Fibroblast of villous mesenchyme (primary cell): ENCODE results near the gene ITCH. TPM values are rescaled to one million over a fixed set of nuclear protein-coding genes. Genes with fewer than 3 reads are reported as not detected.
"Not testable (repeated sequence)": the region's sequence is repeated elsewhere in the genome, so short reads cannot be mapped to it uniquely, and the experiment has no call there.

ENCODE experiments used
- DNase-seq: peaks from one replicate; pipeline ENCODE4 v3.0.0-alpha.2; 2010; ENCODE audit warnings: low read depth
- H3K4me3 ChIP-seq: 2 replicates; pipeline ENCODE4 v1.5.1; 2011; ENCODE audit warnings: low read depth, mild to moderate bottlenecking, low read length
- CTCF ChIP-seq: IDR thresholded peaks from 2 replicates; pipeline ENCODE4 v1.5.1; 2012; ENCODE audit warnings: low read depth, mild to moderate bottlenecking, low read length; ENCODE audit not compliant: insufficient read depth
- total RNA-seq: library from RNA; depleted of rRNA; stranded (reverse); fragments of >200 nt; gene quantifications from 2 replicates; pipeline ENCODE4 v1.2.3, GENCODE V29; 2012

The ITCH gene
- total RNA-seq, 1 donor: 88.9 TPM

DNA sequence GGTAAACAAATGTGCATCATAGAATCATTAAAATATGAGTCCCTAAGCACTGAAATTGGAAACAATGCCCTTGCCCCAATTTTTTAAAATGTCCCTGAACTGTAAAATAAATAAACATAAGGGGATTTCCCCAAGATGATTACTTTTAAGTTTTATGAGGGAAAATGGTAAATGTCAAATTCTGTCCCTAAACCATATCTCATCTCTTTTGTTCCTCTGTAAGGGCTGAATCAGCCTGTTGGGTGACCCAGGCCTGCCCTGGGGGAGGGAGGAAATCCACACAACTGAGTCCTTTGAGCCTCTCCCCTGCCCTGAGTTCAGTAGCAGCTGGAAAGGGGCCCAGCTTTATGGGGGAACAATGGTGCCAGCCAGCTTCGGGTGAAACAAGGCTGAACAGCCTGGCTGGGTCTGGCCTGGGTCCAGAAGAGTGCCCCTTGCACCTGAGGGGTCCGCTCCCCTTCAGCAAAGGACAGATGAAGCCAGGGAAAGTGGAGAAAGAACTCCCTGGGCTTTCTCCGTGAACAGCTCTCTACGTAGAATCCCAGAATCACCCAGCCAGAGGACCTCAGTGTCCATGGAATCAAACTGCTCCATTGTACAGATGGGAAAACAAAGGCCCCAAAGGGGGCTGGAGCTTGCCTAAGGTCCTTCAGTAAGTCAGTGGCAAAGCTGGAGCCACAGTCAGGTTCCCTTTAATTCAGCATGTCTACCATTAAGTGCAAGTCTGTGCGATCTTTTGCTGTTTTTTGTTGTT is 28.2 kb upstream of the ITCH start:
- DNase-seq: no peak
- no peak overlapping the region for H3K4me3 ChIP-seq
- TF ChIP-seq CTCF: no peak

DNA sequence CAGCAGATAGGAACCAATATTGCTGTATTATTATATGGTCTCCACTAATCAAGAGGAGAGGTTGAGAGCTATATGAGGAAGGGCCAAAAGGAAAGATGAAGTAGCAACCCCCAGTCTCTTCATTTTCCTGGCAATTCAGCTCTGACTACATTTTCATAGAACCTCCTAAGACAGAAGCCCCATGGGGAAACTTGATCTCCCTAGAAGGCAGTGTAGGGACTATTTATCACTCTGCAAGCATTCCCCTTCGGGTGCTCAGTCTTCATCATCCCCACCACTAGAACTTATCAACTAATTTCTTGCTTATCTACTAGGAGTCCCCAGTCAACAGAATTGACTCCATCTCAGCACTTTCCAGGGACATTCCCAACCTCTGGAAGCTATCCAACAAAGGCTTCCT is 25.5 kb upstream of the ITCH start:
- DNase-seq: no peak
- no peak for TF ChIP-seq CTCF
- no peak overlapping the region for H3K4me3 ChIP-seq

GRCh38 chr20:34337982-34338726 is 24.9 kb upstream of the ITCH start:
- DNase-seq: no peak
- TF ChIP-seq CTCF: no peak

GRCh38 chr20:34340726-34341125 is 22.3 kb upstream of the ITCH start:
- not testable (repeated sequence) for DNase-seq, H3K4me3 ChIP-seq

More at GRCh38 chr20:34337982-34338726, 24.9 kb upstream of the ITCH start:
- H3K4me3 ChIP-seq: no peak overlapping the region

- not testable (repeated sequence) for H3K4me3 ChIP-seq, DNase-seq
Observed at GRCh38 chr20:34341199-34341598, 21.9 kb upstream of the ITCH start.

GRCh38 chr20:34343458-34344211 is 19.4 kb upstream of the ITCH start:
- H3K4me3 ChIP-seq: no peak overlapping the region
- TF ChIP-seq CTCF: no peak
- DNase-seq: no peak

DNA sequence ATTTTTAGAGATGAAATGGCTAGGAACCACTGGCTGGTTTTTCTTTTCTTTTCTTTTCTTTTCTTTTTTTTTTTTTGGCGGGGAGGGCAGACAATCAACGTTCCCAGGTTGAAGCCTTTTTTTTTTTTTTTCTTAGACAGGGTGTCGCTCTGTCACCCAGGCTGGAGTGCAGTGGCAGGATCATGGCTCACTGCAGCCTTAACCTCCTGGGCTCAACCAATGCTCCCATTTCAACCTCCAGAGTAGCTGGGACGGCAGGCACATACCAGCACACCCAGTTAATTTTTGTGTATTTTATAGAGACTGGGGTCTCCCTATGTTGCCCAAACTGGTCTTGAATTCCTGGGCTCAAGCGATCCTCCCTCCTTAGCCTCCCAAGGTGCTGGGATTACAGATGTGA is 18.8 kb upstream of the ITCH start:
- H3K4me3 ChIP-seq: no peak overlapping the region
- no peak for DNase-seq
- TF ChIP-seq CTCF: no peak
